Measurements from ENCODE around the gene EIPR1. TPM values are rescaled to one million over a fixed set of nuclear protein-coding genes. Genes with fewer than 3 reads are reported as not detected.

Gene EIPR1
- total and polyA plus RNA-seq, 5 experiments from 2014 or later = 26.8 to 42.2 (median 38.1) TPM

- DNase-seq (peak; percentile 47 to 83 (median 66)), ATAC-seq (peak; percentile 96 to 99)
- Mint-ChIP-seq H3K27me3 (no peaks in the 10 kb centered on the region), H3K4me1 (peaks cover 10 to 38% (median 25%) of the 10 kb centered on the region in 4 donors), H3K9me3 (no peaks in the 10 kb centered on the region), H3K36me3 (peaks cover 0 to 20% (median 0%) of the 10 kb centered on the region in 3 donors), H3K27ac (peak overlapping the region; percentile 24 to 86 (median 61)), H3K4me3 (peak overlapping the region; percentile 20 to 65 (median 52))
- POLR2A ChIA-PET = no interaction called here
Measured at GRCh38 chr2:3303583-3304406, 73.8 kb downstream of the EIPR1 start.

- Mint-ChIP-seq H3K4me3 (peak overlapping the region; percentile 20 to 65 (median 52)), H3K4me1 (peaks cover 10 to 30% (median 24%) of the 10 kb centered on the region in 4 donors), H3K36me3 (peaks cover 0 to 24% (median under 1%) of the 10 kb centered on the region in 3 donors), H3K27me3 (no peaks in the 10 kb centered on the region), H3K9me3 (no peaks in the 10 kb centered on the region), H3K27ac (peak overlapping the region in 8 of 10 donors; percentile 53 to 89 (median 72))
- ATAC-seq (peak; percentile 29 to 51), DNase-seq (no peak)
- POLR2A ChIA-PET = no interaction called here
Measured at GRCh38 chr2:3302751-3303582, 74.7 kb downstream of the EIPR1 start.

DNA sequence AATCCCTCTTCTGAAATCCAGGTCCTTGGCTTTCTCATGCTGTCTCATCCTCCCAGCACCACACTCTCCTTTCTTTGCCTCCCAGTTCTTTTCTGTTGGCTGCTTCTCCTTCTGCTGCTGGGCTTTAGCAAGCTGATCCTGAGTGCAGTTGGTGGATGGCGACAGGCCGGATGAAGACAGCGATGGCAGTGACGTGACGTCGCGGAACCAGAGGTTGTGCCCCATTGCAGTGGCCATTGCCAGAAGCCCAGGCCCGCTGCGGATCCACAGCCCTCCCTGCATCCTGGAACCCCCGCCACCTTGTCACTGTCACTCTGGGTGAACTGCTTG is 75.2 kb downstream of the EIPR1 start:
- H3K4me1 Mint-ChIP-seq = peaks cover 10 to 30% (median 25%) of the 10 kb centered on the region in 4 donors
- H3K27me3 Mint-ChIP-seq = no peaks in the 10 kb centered on the region
- no peak for DNase-seq
- H3K27ac Mint-ChIP-seq = peak overlapping the region in 5 of 10 donors; percentile 58 to 89 (median 80)
- H3K9me3 Mint-ChIP-seq = no peaks in the 10 kb centered on the region
- no peak for ATAC-seq
- peaks cover 0 to 24% (median 3%) of the 10 kb centered on the region in 3 donors for H3K36me3 Mint-ChIP-seq
- POLR2A ChIA-PET = no interaction called here
- no peak overlapping the region for H3K4me3 Mint-ChIP-seq

DNA sequence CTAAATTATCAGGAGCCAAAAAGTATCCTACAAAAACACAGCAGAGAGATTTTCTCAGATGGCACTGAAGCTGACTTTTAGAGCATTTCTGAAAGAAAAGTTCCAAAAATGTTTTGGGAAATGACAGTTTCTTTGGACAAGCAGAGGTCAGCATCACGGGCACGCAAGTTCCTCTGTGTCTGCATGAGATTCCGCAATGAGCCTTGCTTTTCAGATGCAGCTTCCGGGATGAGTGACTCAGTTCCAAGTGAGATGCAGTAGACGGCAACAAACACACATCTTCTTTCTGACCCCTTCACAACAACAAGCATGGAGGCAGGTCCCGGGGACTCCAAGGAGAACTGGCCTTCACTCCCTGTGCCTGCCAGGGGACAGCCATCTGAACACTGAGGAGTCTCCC is 76.6 kb downstream of the EIPR1 start:
- peaks cover 0 to 24% (median 3%) of the 10 kb centered on the region in 3 donors for H3K36me3 Mint-ChIP-seq
- H3K27me3 Mint-ChIP-seq = no peaks in the 10 kb centered on the region
- POLR2A ChIA-PET = no interaction called here
- peaks cover 10 to 28% (median 25%) of the 10 kb centered on the region in 4 donors for H3K4me1 Mint-ChIP-seq
- no peak overlapping the region for H3K4me3 Mint-ChIP-seq
- H3K9me3 Mint-ChIP-seq = no peaks in the 10 kb centered on the region
- ATAC-seq (no peak), DNase-seq (no peak)
- H3K27ac Mint-ChIP-seq = peak overlapping the region in 1 of 10 donors; percentile 84

DNA sequence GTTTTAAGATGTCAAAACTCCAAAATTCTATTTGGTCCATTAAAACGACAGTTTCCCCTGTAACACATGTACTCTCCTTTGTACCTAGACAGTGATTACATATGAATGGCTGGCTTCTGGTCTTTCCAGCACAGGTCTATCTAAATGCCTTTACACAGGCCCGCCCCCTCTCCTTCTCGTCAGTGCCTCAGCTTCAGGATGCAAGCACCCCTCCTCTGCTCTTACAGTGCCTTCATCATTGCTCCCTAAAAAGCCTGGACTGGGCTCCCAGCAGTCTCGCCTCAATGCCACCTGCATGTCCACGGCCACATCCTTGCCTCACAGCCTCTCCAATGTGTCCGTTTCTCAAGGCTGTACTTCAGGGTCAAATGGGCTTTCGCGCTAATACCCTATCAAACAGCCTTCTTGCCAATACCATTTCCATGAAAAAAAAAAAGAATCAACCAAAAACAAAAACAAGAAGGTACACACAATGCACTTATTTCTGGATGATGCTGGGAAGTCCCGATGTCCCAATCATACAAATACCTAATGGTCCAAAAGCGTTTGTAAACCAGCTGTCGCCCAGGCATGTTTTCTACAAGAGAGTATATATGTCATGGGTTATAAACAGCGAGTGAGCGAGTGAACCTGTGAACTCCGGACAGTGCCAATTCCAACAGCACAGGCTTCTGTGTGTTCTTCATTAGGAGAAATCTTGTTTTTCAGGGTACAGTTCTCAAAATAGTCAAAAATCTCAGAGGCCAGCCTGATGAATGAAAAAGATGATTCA is 77.2 kb downstream of the EIPR1 start:
- Mint-ChIP-seq H3K4me3 (no peak overlapping the region), H3K4me1 (peaks cover 8 to 22% (median 21%) of the 10 kb centered on the region in 4 donors), H3K9me3 (no peaks in the 10 kb centered on the region), H3K36me3 (peaks cover 0 to 24% (median 3%) of the 10 kb centered on the region in 3 donors), H3K27ac (peak overlapping the region in 2 of 10 donors; percentile 71 to 84), H3K27me3 (no peaks in the 10 kb centered on the region)
- POLR2A ChIA-PET = no interaction called here
- ATAC-seq = no peak
- DNase-seq = no peak

DNA sequence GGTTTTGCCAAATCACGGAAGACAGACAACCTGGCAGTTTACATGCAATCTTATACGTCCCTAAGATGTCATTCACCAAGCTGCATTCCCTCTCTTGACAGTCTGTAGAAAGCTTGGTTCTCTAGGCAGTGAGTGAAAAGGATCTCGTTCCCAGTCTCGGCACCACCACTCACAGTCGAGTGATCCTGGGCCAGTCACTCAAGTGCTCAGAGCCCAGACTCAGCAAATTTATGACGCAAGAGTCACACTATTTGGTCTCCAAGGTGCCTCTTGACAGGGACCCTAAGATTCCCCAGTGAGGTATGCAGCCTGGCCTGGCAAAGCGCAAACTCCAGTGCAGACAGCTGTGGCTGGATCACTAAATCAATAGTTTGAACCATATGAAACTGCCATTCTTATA is 77.9 kb downstream of the EIPR1 start:
- H3K27ac Mint-ChIP-seq = no peak overlapping the region
- H3K4me3 Mint-ChIP-seq = no peak overlapping the region
- H3K4me1 Mint-ChIP-seq = peaks cover 8 to 19% (median 18%) of the 10 kb centered on the region in 4 donors
- POLR2A ChIA-PET = no interaction called here
- no peak for ATAC-seq
- peaks cover 0 to 24% (median 3%) of the 10 kb centered on the region in 3 donors for H3K36me3 Mint-ChIP-seq
- no peaks in the 10 kb centered on the region for H3K9me3 Mint-ChIP-seq
- no peak for DNase-seq
- no peaks in the 10 kb centered on the region for H3K27me3 Mint-ChIP-seq

- H3K36me3 Mint-ChIP-seq = peaks cover 0 to 24% (median 3%) of the 10 kb centered on the region in 3 donors
- no peaks in the 10 kb centered on the region for H3K27me3 Mint-ChIP-seq
- POLR2A ChIA-PET = no interaction called here
- no peak overlapping the region for H3K4me3 Mint-ChIP-seq
- H3K9me3 Mint-ChIP-seq = no peaks in the 10 kb centered on the region
- H3K27ac Mint-ChIP-seq = no peak overlapping the region
- ATAC-seq (no peak), DNase-seq (no peak)
- H3K4me1 Mint-ChIP-seq = peaks cover 8 to 19% (median 17%) of the 10 kb centered on the region in 4 donors
Measured at GRCh38 chr2:3299130-3299529, 78.5 kb downstream of the EIPR1 start.

DNA sequence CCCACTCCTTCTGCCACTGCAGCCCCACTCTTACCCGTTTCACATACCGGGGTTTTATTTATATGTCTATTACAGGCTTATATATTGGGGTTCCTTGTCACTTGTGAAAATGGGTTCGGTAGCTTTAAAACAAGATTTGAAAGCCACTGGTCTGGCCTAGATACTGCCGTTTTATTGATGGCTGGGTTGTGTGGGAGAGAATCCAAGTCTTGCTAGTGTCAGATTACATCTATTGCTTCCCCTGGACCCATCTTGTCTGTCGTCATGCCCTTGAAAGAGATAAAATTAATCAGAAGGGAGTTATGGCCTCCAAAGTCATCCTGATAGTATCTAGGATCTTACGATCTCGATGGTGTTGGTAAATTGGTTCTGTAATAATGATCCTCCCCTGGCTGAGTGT is 79.4 kb downstream of the EIPR1 start:
- Mint-ChIP-seq H3K27me3 (no peaks in the 10 kb centered on the region), H3K4me3 (no peak overlapping the region), H3K4me1 (peaks cover 3 to 16% (median 8%) of the 10 kb centered on the region in 4 donors), H3K36me3 (peaks cover 0 to 24% (median 3%) of the 10 kb centered on the region in 3 donors), H3K9me3 (no peaks in the 10 kb centered on the region), H3K27ac (peak overlapping the region in 1 of 10 donors; percentile 6)
- POLR2A ChIA-PET = no interaction called here
- ATAC-seq (no peak), DNase-seq (no peak)

- H3K27ac Mint-ChIP-seq = peak overlapping the region in 1 of 10 donors; percentile 6
Measured at GRCh38 chr2:3297523-3297922, 80.1 kb downstream of the EIPR1 start.

GRCh38 chr2:3296182-3296972 is 81.2 kb downstream of the EIPR1 start:
- no peaks in the 10 kb centered on the region for H3K9me3 Mint-ChIP-seq
- DNase-seq (no peak), ATAC-seq (no peak)
- no peak overlapping the region for H3K4me3 Mint-ChIP-seq
- peaks cover 0 to 14% (median 8%) of the 10 kb centered on the region in 3 donors for H3K36me3 Mint-ChIP-seq
- POLR2A ChIA-PET = no interaction called here
- H3K4me1 Mint-ChIP-seq = peaks cover 2 to 19% (median 7%) of the 10 kb centered on the region in 4 donors
- H3K27ac Mint-ChIP-seq = no peak overlapping the region
- H3K27me3 Mint-ChIP-seq = no peaks in the 10 kb centered on the region

More at GRCh38 chr2:3297523-3297922, 80.1 kb downstream of the EIPR1 start:
- H3K27me3 Mint-ChIP-seq = no peaks in the 10 kb centered on the region
- H3K4me1 Mint-ChIP-seq = peaks cover 0 to 15% (median 2%) of the 10 kb centered on the region in 4 donors
- POLR2A ChIA-PET = no interaction called here
- ATAC-seq = no peak
- H3K36me3 Mint-ChIP-seq = peaks cover 0 to 22% (median 4%) of the 10 kb centered on the region in 3 donors
- H3K4me3 Mint-ChIP-seq = no peak overlapping the region
- DNase-seq = no peak
- no peaks in the 10 kb centered on the region for H3K9me3 Mint-ChIP-seq

GRCh38 chr2:3294493-3294892 is 83.1 kb downstream of the EIPR1 start:
- H3K27me3 Mint-ChIP-seq = no peaks in the 10 kb centered on the region
- no peak for ATAC-seq
- peaks cover 2 to 21% (median 13%) of the 10 kb centered on the region in 4 donors for H3K4me1 Mint-ChIP-seq
- no peak for DNase-seq
- H3K9me3 Mint-ChIP-seq = no peaks in the 10 kb centered on the region
- H3K36me3 Mint-ChIP-seq = peaks cover 0 to 15% (median 8%) of the 10 kb centered on the region in 3 donors
- POLR2A ChIA-PET = no interaction called here
- H3K27ac Mint-ChIP-seq = no peak overlapping the region
- H3K4me3 Mint-ChIP-seq = no peak overlapping the region

DNA sequence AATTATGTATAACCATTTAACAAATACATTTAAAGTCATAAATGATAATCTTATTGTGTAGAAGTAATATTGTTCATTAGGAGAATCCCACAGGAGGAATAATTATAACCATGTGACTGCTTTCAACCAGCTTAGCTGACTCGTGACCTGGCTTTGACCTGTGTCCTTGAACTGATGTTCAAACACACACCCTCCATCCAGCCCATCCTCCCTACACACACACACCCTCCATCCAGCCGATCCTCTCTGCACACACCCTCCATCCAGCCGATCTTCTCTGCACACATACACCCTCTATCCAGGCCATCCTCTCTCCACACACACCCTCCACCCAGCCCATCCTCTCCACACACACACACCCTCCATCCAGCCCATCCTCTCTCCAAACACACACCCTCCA is 83.5 kb downstream of the EIPR1 start:
- Mint-ChIP-seq H3K36me3 (peaks cover 0 to 16% (median 8%) of the 10 kb centered on the region in 3 donors), H3K27ac (no peak overlapping the region), H3K9me3 (no peaks in the 10 kb centered on the region), H3K27me3 (no peaks in the 10 kb centered on the region), H3K4me3 (no peak overlapping the region), H3K4me1 (peaks cover 2 to 23% (median 13%) of the 10 kb centered on the region in 4 donors)
- DNase-seq (no peak), ATAC-seq (no peak)
- POLR2A ChIA-PET = no interaction called here
